ENCODE data around the gene MSANTD7.
"Not testable (repeated sequence)": the region's sequence is repeated elsewhere in the genome, so short reads cannot be mapped to it uniquely, and the experiment has no call there.

MSANTD7 gene

GRCh38 chr10:14810969-14811953 lies 26.8 kb upstream of the MSANTD7 start:
- no peak for TF ChIP-seq CTCF (IDR thresholded peaks at IDR 0.05)
- no peak for DNase-seq (ENCODE audit: low spot score)
- H3K27ac ChIP-seq, result no peak overlapping the region
- H3K4me3 ChIP-seq, result no peak overlapping the region

- Histone ChIP-seq H3K27ac (no peak overlapping the region), H3K4me3 (no peak overlapping the region)
- no peak for TF ChIP-seq CTCF (IDR thresholded peaks at IDR 0.05)
- no peak for DNase-seq (ENCODE audit: low spot score)
Measured at GRCh38 chr10:14812271-14812670, 25.8 kb upstream of the MSANTD7 start.

GRCh38 chr10:14815681-14816080 lies 22.4 kb upstream of the MSANTD7 start:
- H3K27ac ChIP-seq, result no peak overlapping the region
- TF ChIP-seq CTCF (IDR thresholded peaks at IDR 0.05), result no peak
- H3K4me3 ChIP-seq, result no peak overlapping the region
- no peak for DNase-seq (ENCODE audit: low spot score)

GRCh38 chr10:14816717-14817116 lies 21.4 kb upstream of the MSANTD7 start:
- not testable (repeated sequence) for H3K4me3 ChIP-seq; DNase-seq (ENCODE audit: low spot score); H3K27ac ChIP-seq

GRCh38 chr10:14820010-14820774 lies 17.9 kb upstream of the MSANTD7 start:
- DNase-seq (ENCODE audit: low spot score), result no peak

GRCh38 chr10:14820775-14821154 lies 17.3 kb upstream of the MSANTD7 start:
- Histone ChIP-seq H3K27ac (no peak overlapping the region), H3K4me3 (no peak overlapping the region)
- TF ChIP-seq CTCF (IDR thresholded peaks at IDR 0.05), result no peak
- no peak for DNase-seq (ENCODE audit: low spot score)

More at GRCh38 chr10:14820010-14820774, 17.9 kb upstream of the MSANTD7 start:
- Histone ChIP-seq H3K27ac (no peak overlapping the region), H3K4me3 (no peak overlapping the region)
- TF ChIP-seq CTCF (IDR thresholded peaks at IDR 0.05), result no peak

GRCh38 chr10:14821635-14822375 lies 16.3 kb upstream of the MSANTD7 start:
- H3K4me3 ChIP-seq, result no peak overlapping the region
- no peak for DNase-seq (ENCODE audit: low spot score)
- H3K27ac ChIP-seq, result no peak overlapping the region
- no peak for TF ChIP-seq CTCF (IDR thresholded peaks at IDR 0.05)

Measured in coronary artery (tissue), 2 donors.